Keratinocyte (primary cell): ENCODE measurements around the gene ZSWIM6.

ENCODE experiments used
- CTCF ChIP-seq, 3 experiments: IDR thresholded peaks in 1 of 3; conservative IDR thresholded peaks in 1 of 3; optimal IDR thresholded peaks in 1 of 3; 2 replicates in 2 of 3; 3 replicates in 1 of 3; pipeline versions ENCODE3 to v1.5.1; 2011; ENCODE audit warnings: low read length in 3 of 3, mild to moderate bottlenecking in 3 of 3, moderate library complexity in 2 of 3, control low read depth in 1 of 3, inconsistent platforms in 1 of 3; ENCODE audit not compliant: insufficient read depth in 2 of 3; ENCODE audit errors: extremely low read depth in 1 of 3
- EZH2 ChIP-seq: IDR thresholded peaks from one replicate; pipeline ENCODE4 v1.6.1; 2012; ENCODE audit warnings: inconsistent platforms, mild to moderate bottlenecking, low read length, moderate library complexity

GRCh38 chr5:61532983-61533382, 200.9 kb downstream of the ZSWIM6 start:
- no peak for TF ChIP-seq CTCF (optimal IDR thresholded peaks at IDR 0.05 in 1 of 3, IDR thresholded peaks at IDR 0.05 in 1 of 3, conservative IDR thresholded peaks at IDR 0.05 in 1 of 3; ENCODE audit: extremely low read depth in 1 of 3, insufficient read depth in 2 of 3, low read length in 3 of 3)
- no peak for TF ChIP-seq EZH2
